H9 (cell line): Measurements from ENCODE around the gene RAB31. TPM values are rescaled to one million over a fixed set of nuclear protein-coding genes. Genes with fewer than 3 reads are reported as not detected.

Source experiments
- DNase-seq: peaks from one replicate; pipeline ENCODE4 v3.0.0-alpha.2; 2017
- H2AFZ ChIP-seq: one replicate; pipeline ENCODE4 v1.6.1; 2013; ENCODE audit warnings: mild to moderate bottlenecking, low read length, control low read depth, moderate library complexity
- H2AK5ac ChIP-seq: 2 replicates; pipeline ENCODE4 v1.6.1; 2013; ENCODE audit warnings: low read length, control low read depth, mixed read lengths; ENCODE audit not compliant: insufficient read length
- H2BK120ac ChIP-seq: one replicate; pipeline ENCODE4 v1.6.1; 2013; ENCODE audit warnings: low read depth, mild to moderate bottlenecking, low read length, control low read depth, inconsistent platforms; ENCODE audit not compliant: poor library complexity, severe bottlenecking
- H2BK12ac ChIP-seq: 2 replicates; pipeline ENCODE4 v1.6.1; 2013; ENCODE audit warnings: low read length, control low read depth, mixed read lengths, low read depth; ENCODE audit not compliant: insufficient read length
- H2BK15ac ChIP-seq: 2 replicates; pipeline ENCODE4 v1.6.1; 2013; ENCODE audit warnings: low read depth, low read length, control low read depth
- H2BK20ac ChIP-seq: one replicate; pipeline ENCODE4 v1.6.1; 2013; ENCODE audit warnings: low read depth, mild to moderate bottlenecking, low read length, control low read depth, inconsistent platforms; ENCODE audit not compliant: poor library complexity, severe bottlenecking
- H2BK5ac ChIP-seq: 2 replicates; pipeline ENCODE4 v1.6.1; 2013; ENCODE audit warnings: low read length, control low read depth, mixed read lengths; ENCODE audit not compliant: insufficient read length
- H3K14ac ChIP-seq: 2 replicates; pipeline ENCODE4 v1.6.1; 2013; ENCODE audit warnings: low read length, control low read depth; ENCODE audit not compliant: insufficient read depth
- H3K18ac ChIP-seq: 2 replicates; pipeline ENCODE4 v1.6.1; 2013; ENCODE audit warnings: low read depth, mild to moderate bottlenecking, mixed read lengths, low read length, control low read depth; ENCODE audit not compliant: insufficient read length
- H3K23ac ChIP-seq: 2 replicates; pipeline ENCODE4 v1.6.1; 2013; ENCODE audit warnings: low read length, control low read depth, mixed read lengths, low read depth; ENCODE audit not compliant: insufficient read length
- H3K23me2 ChIP-seq: 2 replicates; pipeline ENCODE4 v1.6.1; 2013; ENCODE audit warnings: low read depth, mild to moderate bottlenecking, mixed read lengths, low read length, control low read depth; ENCODE audit not compliant: insufficient read length, poor library complexity, severe bottlenecking
- H3K27ac ChIP-seq: 2 replicates; pipeline ENCODE4 v1.5.1; 2013; ENCODE audit warnings: low read length, control low read depth, mixed read lengths, low read depth; ENCODE audit not compliant: insufficient read length
- H3K27me3 ChIP-seq: 2 replicates; pipeline ENCODE4 v1.6.1; 2013; ENCODE audit warnings: low read length, control low read depth, inconsistent platforms; ENCODE audit not compliant: insufficient read depth
- H3K4ac ChIP-seq: 2 replicates; pipeline ENCODE4 v1.6.1; 2013; ENCODE audit warnings: low read depth, mild to moderate bottlenecking, control low read depth, inconsistent platforms, low read length, moderate library complexity
- H3K4me1 ChIP-seq: 2 replicates; pipeline ENCODE4 v1.6.1; 2013; ENCODE audit warnings: low read length, control low read depth, inconsistent platforms; ENCODE audit not compliant: insufficient read depth
- H3K4me2 ChIP-seq: 2 replicates; pipeline ENCODE4 v1.6.1; 2013; ENCODE audit warnings: low read length, control low read depth, mixed read lengths; ENCODE audit not compliant: insufficient read length, insufficient read depth
- H3K56ac ChIP-seq: 2 replicates; pipeline ENCODE4 v1.6.1; 2013; ENCODE audit warnings: low read depth, mild to moderate bottlenecking, mixed read lengths, low read length, control low read depth; ENCODE audit not compliant: insufficient read length
- H3K79me1 ChIP-seq: 2 replicates; pipeline ENCODE4 v1.6.1; 2013; ENCODE audit warnings: low read depth, mild to moderate bottlenecking, moderate library complexity, low read length, control low read depth, inconsistent platforms; ENCODE audit not compliant: insufficient read depth, poor library complexity, severe bottlenecking
- H3K79me2 ChIP-seq: 2 replicates; pipeline ENCODE4 v1.6.1; 2013; ENCODE audit warnings: low read length, control low read depth, inconsistent platforms; ENCODE audit not compliant: insufficient read depth
- H3K9ac ChIP-seq: 2 replicates; pipeline ENCODE4 v1.6.1; 2013; ENCODE audit warnings: low read length, control low read depth, mixed read lengths; ENCODE audit not compliant: insufficient read length; ENCODE audit errors: extremely low read depth
- H3K9me3 ChIP-seq: one replicate; pipeline ENCODE4 v1.6.1; 2013; ENCODE audit warnings: low read depth, low read length, inconsistent platforms; ENCODE audit not compliant: control insufficient read depth
- H3T11ph ChIP-seq: one replicate; pipeline ENCODE4 v1.6.1; 2013; ENCODE audit warnings: mild to moderate bottlenecking, low read length, control low read depth, inconsistent platforms
- H4K20me1 ChIP-seq: one replicate; pipeline ENCODE4 v1.6.1; 2013; ENCODE audit not compliant: control insufficient read depth, insufficient read length, insufficient read depth
- H4K5ac ChIP-seq: 2 replicates; pipeline ENCODE4 v1.6.1; 2013; ENCODE audit warnings: low read depth, mild to moderate bottlenecking, mixed read lengths, low read length, control low read depth; ENCODE audit not compliant: insufficient read length
- H4K8ac ChIP-seq: replicated peaks from 2 replicates; pipeline ENCODE4 v1.6.1; 2013; ENCODE audit warnings: low read length, control low read depth, mixed read lengths, low read depth; ENCODE audit not compliant: insufficient read length
- H4K91ac ChIP-seq: 2 replicates; pipeline ENCODE4 v1.6.1; 2013; ENCODE audit warnings: low read depth, mild to moderate bottlenecking, moderate library complexity, mixed read lengths, low read length, control low read depth; ENCODE audit not compliant: insufficient read length
- H3K27ac Mint-ChIP-seq, 3 experiments: 2 replicates in 2 of 3; 3 replicates in 1 of 3; pipeline ENCODE4 v1.8.0; 2020 to 2021; ENCODE audit warnings: mixed read lengths in 3 of 3, mild to moderate bottlenecking in 1 of 3, moderate library complexity in 1 of 3
- H3K27me3 Mint-ChIP-seq: 2 replicates; pipeline ENCODE4 v1.8.0; 2021; ENCODE audit warnings: low read depth, mild to moderate bottlenecking, moderate library complexity, mixed read lengths
- H3K36me3 Mint-ChIP-seq, 3 experiments: 2 replicates in 2 of 3; 3 replicates in 1 of 3; pipeline ENCODE4 v1.8.0; 2020 to 2021; ENCODE audit warnings: low read depth in 3 of 3, mixed read lengths in 3 of 3; ENCODE audit not compliant: insufficient read depth in 1 of 3
- H3K4me1 Mint-ChIP-seq, 2 experiments: 2 replicates each; pipeline ENCODE4 v1.8.0; 2020; ENCODE audit warnings: mixed read lengths in 2 of 2
- H3K4me3 Mint-ChIP-seq, 2 experiments: 2 replicates in 1 of 2; 3 replicates in 1 of 2; pipeline ENCODE4 v1.8.0; 2020 to 2021; ENCODE audit warnings: mild to moderate bottlenecking in 2 of 2, mixed read lengths in 2 of 2, moderate library complexity in 1 of 2
- H3K9me3 Mint-ChIP-seq, 2 experiments: 2 replicates in 1 of 2; 3 replicates in 1 of 2; pipeline ENCODE4 v1.8.0; 2020; ENCODE audit warnings: mild to moderate bottlenecking in 2 of 2, mixed read lengths in 2 of 2, moderate library complexity in 1 of 2
- CTCF ChIP-seq: fragments of 200-600 bp; sonication (generic); conservative IDR thresholded peaks from 3 replicates; pipeline ENCODE4 v1.8.0; 2021; ENCODE audit warnings: antibody characterized with exemption, mild to moderate bottlenecking
- WGBS: extraction: QIAGEN DNeasy Blood & Tissue Kit; methylation state at CpG from one replicate; pipeline ENCODE4 v1.1.7; 2013; ENCODE audit warnings: missing lambda C conversion rate, low lambda C conversion rate, mixed read lengths; ENCODE audit not compliant: insufficient read length; ENCODE audit errors: extremely low coverage; 5-methylcytosine and 5-hydroxymethylcytosine counted together
- total RNA-seq: library from RNA; stranded (reverse); gene quantifications from 2 replicates; pipeline ENCODE4 v1.2.1, GENCODE V29; 2021

Gene RAB31
- total RNA-seq, 1 experiment from 2014 or later, result 22.4 TPM

DNA sequence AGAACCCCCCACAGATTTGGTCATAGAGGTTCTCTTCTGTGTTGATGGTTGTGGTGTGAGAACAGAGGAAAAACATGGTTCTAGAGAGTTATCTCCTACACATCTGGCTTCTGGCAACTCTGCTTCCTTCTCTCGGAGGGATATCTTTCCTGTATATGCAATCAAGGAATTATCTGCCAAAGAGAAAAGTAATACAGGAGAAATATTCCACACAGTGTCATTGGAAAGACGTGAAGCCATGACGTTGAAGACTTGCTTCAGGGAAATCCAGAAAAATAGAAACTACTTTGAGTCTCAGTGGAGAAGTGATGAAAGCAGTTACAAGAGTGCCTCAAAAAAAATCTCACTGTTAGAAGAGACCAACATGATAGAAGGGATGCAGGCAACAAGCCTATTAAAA is 78.5 kb downstream of the RAB31 start:
- Histone ChIP-seq H3K4me2 (no peak overlapping the region), H3K4me1 (no peaks in the 10 kb centered on the region), H4K8ac (no peak overlapping the region), H3K79me2 (no peaks in the 10 kb centered on the region), H3K18ac (no peak overlapping the region), H3K4ac (no peak overlapping the region), H2BK120ac (no peak overlapping the region), H3K79me1 (no peaks in the 10 kb centered on the region), H3K23ac (no peak overlapping the region), H2BK5ac (no peak overlapping the region), H3T11ph (no peak overlapping the region), H2BK15ac (no peak overlapping the region), H3K56ac (no peak overlapping the region), H2AFZ (no peak overlapping the region), H3K9me3 (no peaks in the 10 kb centered on the region), H4K20me1 (no peaks in the 10 kb centered on the region), H4K91ac (no peak overlapping the region), H3K23me2 (no peaks in the 10 kb centered on the region), H3K27me3 (no peaks in the 10 kb centered on the region), H3K9ac (no peak overlapping the region), H4K5ac (no peak overlapping the region), H2AK5ac (no peak overlapping the region), H2BK12ac (no peak overlapping the region), H3K14ac (no peak overlapping the region), H3K27ac (no peak overlapping the region), H2BK20ac (no peak overlapping the region)
- no peak for DNase-seq
- no peaks in the 10 kb centered on the region for H3K9me3 Mint-ChIP-seq
- H3K4me3 Mint-ChIP-seq, result no peak overlapping the region
- no CpG with 5 or more reads among the region's 3 CpGs for WGBS
- TF ChIP-seq CTCF, result no peak
- no peak overlapping the region for H3K27ac Mint-ChIP-seq
- H3K27me3 Mint-ChIP-seq, result no peaks in the 10 kb centered on the region
- H3K36me3 Mint-ChIP-seq, result no peaks in the 10 kb centered on the region; a peak in 1 of 7 replicates
- H3K4me1 Mint-ChIP-seq, result peaks cover 2 to 3% of the 10 kb centered on the region in 2 experiments; a peak in 1 of 4 replicates
